HEK293 (cell line): Measurements from ENCODE around the gene TMEM238.
A peak's percentile ranks its signal among the peaks of the same experiment; 100 is the strongest.

ENCODE experiments used
- CTCF ChIA-PET: fragments of 350-600 bp; formaldehyde crosslinking; extraction: SDS; loops from one replicate; lab custom pipeline; 2021; ENCODE audit warnings: antibody characterized with exemption; lab: Yijun Ruan, JAX
- POLR2A ChIA-PET: fragments of 300-600 bp; formaldehyde crosslinking; extraction: SDS; loops from one replicate; lab custom pipeline; 2020; ENCODE audit warnings: antibody characterized with exemption, inconsistent platforms; lab: Yijun Ruan, JAX
- H3K27ac ChIP-seq: fragments of 200-500 bp; sonication (Bioruptor generic); 2 replicates; pipeline ENCODE4 v1.5.1; 2014; ENCODE audit warnings: low read depth, low read length, control low read depth, inconsistent platforms; ENCODE audit errors: extremely low read depth
- H3K36me3 ChIP-seq, 2 experiments: fragments of 200-500 bp in 1 of 2; sonication (Bioruptor generic) in 1 of 2; 1 replicate in 1 of 2; 2 replicates in 1 of 2; pipeline ENCODE4 v1.5.1; 2014 to 2017; ENCODE audit warnings: inconsistent platforms in 2 of 2, low read length in 2 of 2; ENCODE audit not compliant: control insufficient read depth in 2 of 2, insufficient read depth in 1 of 2
- H3K4me1 ChIP-seq: fragments of 200-500 bp; sonication (Bioruptor generic); 2 replicates; pipeline ENCODE4 v1.5.1; 2014; ENCODE audit warnings: mild to moderate bottlenecking, low read length, inconsistent platforms; ENCODE audit not compliant: control insufficient read depth, insufficient read depth
- H3K4me3 ChIP-seq: 2 replicates; pipeline ENCODE4 v1.5.1; 2011; ENCODE audit warnings: low read depth, mild to moderate bottlenecking, control low read depth, low read length, moderate library complexity
- H3K9me3 ChIP-seq: fragments of 200-500 bp; sonication (Bioruptor generic); 2 replicates; pipeline ENCODE4 v1.5.1; 2014; ENCODE audit warnings: low read depth, low read length, inconsistent platforms; ENCODE audit not compliant: control insufficient read depth, insufficient read depth
- BCL6B ChIP-seq: fragments of 450-650 bp; formaldehyde crosslinking; IDR thresholded peaks from 2 replicates; pipeline ENCODE4 v1.5.1; 2017; ENCODE audit warnings: missing biosample characterization, missing genetic modification characterization
- EGR2 ChIP-seq: fragments of 450-650 bp; formaldehyde crosslinking; IDR thresholded peaks from 2 replicates; pipeline ENCODE4 v1.5.1; 2016; ENCODE audit warnings: low read depth, missing biosample characterization, missing genetic modification characterization
- GFI1B ChIP-seq: fragments of 450-650 bp; formaldehyde crosslinking; IDR thresholded peaks from 2 replicates; pipeline ENCODE4 v1.5.1; 2016; ENCODE audit warnings: missing biosample characterization, missing genetic modification characterization
- PRDM1 ChIP-seq: fragments of 450-650 bp; formaldehyde crosslinking; IDR thresholded peaks from 2 replicates; pipeline ENCODE4; 2016; ENCODE audit warnings: missing biosample characterization, missing genetic modification characterization
- SP2 ChIP-seq: fragments of 450-650 bp; formaldehyde crosslinking; IDR thresholded peaks from 2 replicates; pipeline ENCODE4 v1.5.1; 2016; ENCODE audit warnings: missing biosample characterization, missing genetic modification characterization
- SP3 ChIP-seq: fragments of 450-650 bp; formaldehyde crosslinking; IDR thresholded peaks from 2 replicates; pipeline ENCODE4 v1.5.1; 2016; ENCODE audit warnings: missing biosample characterization, missing genetic modification characterization
- TRIM28 ChIP-seq: IDR thresholded peaks from 2 replicates; pipeline ENCODE4 v1.6.1; 2011; ENCODE audit warnings: low read length, control low read depth, borderline replicate concordance
- WT1 ChIP-seq: fragments of 450-650 bp; formaldehyde crosslinking; IDR thresholded peaks from 2 replicates; pipeline ENCODE4 v1.5.1; 2016; ENCODE audit warnings: missing biosample characterization, missing genetic modification characterization
- ZBTB21 ChIP-seq: fragments of 450-650 bp; formaldehyde crosslinking; IDR thresholded peaks from 2 replicates; pipeline ENCODE4 v1.5.1; 2017; ENCODE audit warnings: missing biosample characterization, missing genetic modification characterization
- ZBTB48 ChIP-seq: fragments of 450-650 bp; formaldehyde crosslinking; IDR thresholded peaks from 2 replicates; pipeline ENCODE4 v1.5.1; 2016; ENCODE audit warnings: missing biosample characterization, missing genetic modification characterization
- ZBTB6 ChIP-seq: fragments of 450-650 bp; formaldehyde crosslinking; IDR thresholded peaks from 2 replicates; pipeline ENCODE4 v1.5.1; 2017; ENCODE audit warnings: missing biosample characterization, missing genetic modification characterization
- ZFHX2 ChIP-seq: fragments of 450-650 bp; formaldehyde crosslinking; conservative IDR thresholded peaks from 2 replicates; pipeline ENCODE4 v1.5.1; 2016; ENCODE audit warnings: missing biosample characterization, missing genetic modification characterization
- ZNF26 ChIP-seq: fragments of 450-650 bp; formaldehyde crosslinking; IDR thresholded peaks from 2 replicates; pipeline ENCODE4 v1.5.1; 2016; ENCODE audit warnings: missing biosample characterization, missing genetic modification characterization
- ZNF354C ChIP-seq: fragments of 450-650 bp; formaldehyde crosslinking; IDR thresholded peaks from 2 replicates; pipeline ENCODE4 v1.5.1; 2016; ENCODE audit warnings: missing biosample characterization, missing genetic modification characterization, low read depth, borderline replicate concordance
- ZNF366 ChIP-seq: fragments of 450-650 bp; formaldehyde crosslinking; conservative IDR thresholded peaks from 2 replicates; pipeline ENCODE4 v1.5.1; 2016; ENCODE audit warnings: missing biosample characterization, missing genetic modification characterization
- ZNF548 ChIP-seq: fragments of 450-650 bp; formaldehyde crosslinking; IDR thresholded peaks from 2 replicates; pipeline ENCODE4 v1.5.1; 2016; ENCODE audit warnings: missing biosample characterization, missing genetic modification characterization
- ZNF561 ChIP-seq: fragments of 450-650 bp; IDR thresholded peaks from 2 replicates; pipeline ENCODE4 v1.5.1; 2018; ENCODE audit warnings: missing biosample characterization, missing genetic modification characterization, borderline replicate concordance
- ZNF621 ChIP-seq: fragments of 450-650 bp; formaldehyde crosslinking; IDR thresholded peaks from 2 replicates; pipeline ENCODE4 v1.5.1; 2017; ENCODE audit warnings: missing biosample characterization, missing genetic modification characterization
- ZNF664 ChIP-seq: fragments of 450-650 bp; formaldehyde crosslinking; IDR thresholded peaks from 2 replicates; pipeline ENCODE4 v1.5.1; 2016; ENCODE audit warnings: missing biosample characterization, missing genetic modification characterization
- ZSCAN30 ChIP-seq: fragments of 450-650 bp; IDR thresholded peaks from 2 replicates; pipeline ENCODE4 v1.5.1; 2018; ENCODE audit warnings: missing biosample characterization, mild to moderate bottlenecking, missing genetic modification characterization, moderate library complexity

TMEM238 gene

GRCh38 chr19:55360902-55361301 lies 23.2 kb downstream of the TMEM238 start:
- TF ChIP-seq WT1 (tag by site-specific recombination): no peak
- TF ChIP-seq ZFHX2 (tag by site-specific recombination): peak; percentile 24; the same call in 1 of the 2 replicates
- no peak for TF ChIP-seq ZNF621
- TF ChIP-seq EGR2: peak; percentile 35; the same call in 1 of the 2 replicates
- Histone ChIP-seq H3K27ac (no peak overlapping the region), H3K9me3 (no peaks in the 10 kb centered on the region), H3K4me3 (no peak overlapping the region), H3K4me1 (no peaks in the 10 kb centered on the region), H3K36me3 (no peaks in the 10 kb centered on the region)
- CTCF ChIA-PET: no interaction called here
- POLR2A ChIA-PET: interaction anchor here (0.6 kb wide), 1 partner anchor 59 kb away, joined by 3 read pairs; no protein-coding TSS in a partner anchor

- Histone ChIP-seq H3K27ac (no peak overlapping the region), H3K36me3 (no peaks in the 10 kb centered on the region), H3K4me3 (no peak overlapping the region), H3K9me3 (no peaks in the 10 kb centered on the region), H3K4me1 (0 out of 2 replicates have a peak, but pooled peaks cover 1% of the 10 kb centered on the region)
- TF ChIP-seq ZNF561 (tag by site-specific recombination) (no peak), BCL6B (tag by site-specific recombination) (no peak), ZNF354C (no peak), SP2 (tag by site-specific recombination) (peak; percentile 13; the same call in 1 of the 2 replicates), ZNF548 (tag by site-specific recombination) (no peak)
- ChIA-PET POLR2A (interaction anchor here (1.1 to 1.4 kb wide), 2 partner anchors 13 to 20 kb away, joined by 4 to 5 read pairs; partner anchors contain the start of gene KMT5C), CTCF (interaction anchor here (1.2 kb wide), 1 partner anchor 13 kb away, joined by 3 read pairs; no protein-coding TSS in a partner anchor)
These were observed 24.9 kb downstream of the TMEM238 start for GRCh38 chr19:55358943-55359908.

DNA sequence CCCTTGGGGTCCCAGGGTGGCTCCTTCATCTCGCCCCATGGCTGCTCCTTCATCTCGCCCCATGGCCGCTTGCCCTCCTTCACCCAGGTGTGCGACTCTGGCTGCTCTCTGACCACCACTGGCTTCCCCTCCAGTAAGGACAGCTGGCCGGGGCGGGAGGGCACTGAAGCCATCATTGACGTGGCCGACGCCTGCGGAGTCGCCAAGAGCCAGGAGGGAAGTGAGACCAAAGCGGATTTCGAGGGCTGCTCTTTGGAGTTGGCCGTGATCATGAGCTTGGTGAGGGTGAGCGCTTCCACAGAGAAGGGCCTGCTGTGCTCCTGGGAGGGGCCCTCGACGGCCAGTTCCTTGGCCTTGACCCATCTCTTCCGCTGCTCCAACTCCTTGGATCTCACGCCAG lies 25.6 kb downstream of the TMEM238 start:
- ChIA-PET CTCF (interaction anchor here (1.2 kb wide), 1 partner anchor 13 kb away, joined by 3 read pairs; no protein-coding TSS in a partner anchor), POLR2A (no interaction called here)
- H3K27ac ChIP-seq: no peak overlapping the region
- H3K4me1 ChIP-seq: peaks cover 5% of the 10 kb centered on the region; the same call in 1 of the 2 replicates
- no peak overlapping the region for H3K4me3 ChIP-seq
- H3K9me3 ChIP-seq: no peaks in the 10 kb centered on the region
- no peak for TF ChIP-seq SP3 (tag by site-specific recombination)
- H3K36me3 ChIP-seq: no peaks in the 10 kb centered on the region

- ChIA-PET POLR2A (interaction anchor here (0.7 to 1.8 kb wide), 3 partner anchors 10 to 16 kb away, joined by 4 to 8 read pairs (median 4); partner anchors contain the start of genes IL11 and KMT5C), CTCF (interaction anchor here (0.6 to 1.6 kb wide), 4 partner anchors 16 to 145 kb away, joined by 3 to 4 read pairs (median 3); partner anchors contain the start of gene KMT5C)
- no peak overlapping the region for H3K4me3 ChIP-seq
- H3K4me1 ChIP-seq: peaks cover 8% of the 10 kb centered on the region; the same call in 1 of the 2 replicates
- H3K9me3 ChIP-seq: no peaks in the 10 kb centered on the region
- H3K27ac ChIP-seq: no peak overlapping the region
- no peaks in the 10 kb centered on the region for H3K36me3 ChIP-seq
- TF ChIP-seq ZBTB21 (no peak), PRDM1 (tag by site-specific recombination) (0 out of 2 replicates have a peak, but pooled peaks have one; percentile 13), ZNF366 (tag by site-specific recombination) (no peak), GFI1B (tag by site-specific recombination) (no peak), ZNF664 (peak; percentile 98), ZNF26 (tag by site-specific recombination) (no peak), ZNF354C (no peak), ZBTB48 (tag by site-specific recombination) (no peak), TRIM28 (no peak), ZBTB6 (tag by site-specific recombination) (no peak), ZSCAN30 (tag by site-specific recombination) (no peak)
These were observed 28.8 kb downstream of the TMEM238 start for GRCh38 chr19:55355213-55355821.
